NCI-H1417 (cell line): ENCODE results near the gene SLC12A9.
A peak's percentile ranks its signal among the peaks of the same experiment; 100 is the strongest.
"Not testable (repeated sequence)": the region's sequence is repeated elsewhere in the genome, so short reads cannot be mapped to it uniquely, and the experiment has no call there.

Source experiments
- DNase-seq, 3 experiments: peaks; one replicate each; lab custom pipeline; 2025; lab: John Stamatoyannopoulos, UW

The SLC12A9 gene

GRCh38 chr7:100895956-100896731 lies 43.6 kb downstream of the SLC12A9 start:
- DNase-seq: peak in 2 of 3 experiments; percentile 61 to 64

GRCh38 chr7:100896732-100897608 lies 44.5 kb downstream of the SLC12A9 start:
- DNase-seq: peak; percentile 35 to 62 (median 48)

GRCh38 chr7:100897772-100898454 lies 45.4 kb downstream of the SLC12A9 start:
- no peak for DNase-seq

GRCh38 chr7:100899432-100899831 lies 46.9 kb downstream of the SLC12A9 start:
- DNase-seq: no peak

- DNase-seq: no peak
Measured at GRCh38 chr7:100900978-100901377, 48.5 kb downstream of the SLC12A9 start.

GRCh38 chr7:100901921-100902332 lies 49.4 kb downstream of the SLC12A9 start:
- DNase-seq: peak in 1 of 3 experiments; percentile 24

- no peak for DNase-seq
Measured at GRCh38 chr7:100902638-100903037, 50.1 kb downstream of the SLC12A9 start.

- no peak for DNase-seq
Measured at GRCh38 chr7:100908512-100908911, 56.0 kb downstream of the SLC12A9 start.

GRCh38 chr7:100910443-100910842 lies 57.9 kb downstream of the SLC12A9 start:
- DNase-seq: not testable (repeated sequence)

GRCh38 chr7:100911484-100911883 lies 59.0 kb downstream of the SLC12A9 start:
- DNase-seq: no peak

- no peak for DNase-seq
Measured at GRCh38 chr7:100914208-100914878, 61.8 kb downstream of the SLC12A9 start.

GRCh38 chr7:100914879-100915447 lies 62.5 kb downstream of the SLC12A9 start:
- DNase-seq: no peak
